Vagina (tissue), 2 donors: ENCODE results near the gene TFDP2.

Source experiments
- CTCF ChIP-seq, 3 experiments: fragments of 450-650 bp in 2 of 3; fragments of 200-600 bp in 1 of 3; sonication (generic) in 1 of 3; IDR thresholded peaks; one replicate each; pipeline ENCODE4 v1.5.1; 2017 to 2019; ENCODE audit warnings: antibody characterized with exemption in 3 of 3, mild to moderate bottlenecking in 2 of 3, moderate library complexity in 2 of 3
- POLR2AphosphoS5 ChIP-seq, 2 donors: sonication (generic); formaldehyde crosslinking; IDR thresholded peaks; one replicate each; pipeline ENCODE4 v1.9.0; 2017; ENCODE audit warnings: antibody characterized with exemption in 2 of 2, mild to moderate bottlenecking in 2 of 2, low read depth in 1 of 2; ENCODE audit not compliant: insufficient read depth in 1 of 2

- no peak for TF ChIP-seq CTCF (IDR thresholded peaks at IDR 0.05)
- no peak for TF ChIP-seq POLR2AphosphoS5 (IDR thresholded peaks at IDR 0.05; ENCODE audit: insufficient read depth in 1 of 2, low read depth in 1 of 2)
These were observed 207.3 kb downstream of the TFDP2 start for GRCh38 chr3:141942006-141942405.
